ENCODE measurements around the gene DLX4.

The DLX4 gene

GRCh38 chr17:49995055-49995738, 26.2 kb downstream of the DLX4 start, which contains the start of gene DLX3:
Gene DLX3, minus strand, starts transcription at chr17:49995224. Its CDS starts 226 bp downstream, at chr17:49994998.
- 0 out of 2 replicates have a peak, but pooled peaks have one; percentile 3 for TF ChIP-seq CTCF (conservative IDR thresholded peaks at IDR 0.05)
- peak within 1 kb of the TSS; percentile 63; the same call in 1 of the 2 replicates for H3K27ac ChIP-seq

- no peak overlapping the region for H3K27ac ChIP-seq
- TF ChIP-seq CTCF (conservative IDR thresholded peaks at IDR 0.05), result no peak
Measured at GRCh38 chr17:49996121-49996494, 27.1 kb downstream of the DLX4 start.

GRCh38 chr17:49996495-49997300, 27.7 kb downstream of the DLX4 start:
- peak overlapping the region; percentile 49; the same call in 1 of the 2 replicates for H3K27ac ChIP-seq
- TF ChIP-seq CTCF (conservative IDR thresholded peaks at IDR 0.05), result peak; percentile 98

GRCh38 chr17:49997301-49997650, 28.3 kb downstream of the DLX4 start:
- peak overlapping the region; percentile 49; the same call in 1 of the 2 replicates for H3K27ac ChIP-seq
- no peak for TF ChIP-seq CTCF (conservative IDR thresholded peaks at IDR 0.05)

GRCh38 chr17:49997773-49998703, 29.0 kb downstream of the DLX4 start:
- H3K27ac ChIP-seq, result no peak overlapping the region; the same call in 1 of the 2 replicates
- TF ChIP-seq CTCF (conservative IDR thresholded peaks at IDR 0.05), result peak; percentile 96

- no peak overlapping the region; the same call in 1 of the 2 replicates for H3K27ac ChIP-seq
- no peak for TF ChIP-seq CTCF (conservative IDR thresholded peaks at IDR 0.05)
Measured at GRCh38 chr17:49998836-49999511, 30.0 kb downstream of the DLX4 start.
